Liver (tissue), 9 donors: Measurements from ENCODE around the gene UQCRC2. TPM values are rescaled to one million over a fixed set of nuclear protein-coding genes. Genes with fewer than 3 reads are reported as not detected.
"Not testable (repeated sequence)": the region's sequence is repeated elsewhere in the genome, so short reads cannot be mapped to it uniquely, and the experiment has no call there.

Experiments used
- DNase-seq: peaks from one replicate; pipeline ENCODE4 v3.0.0-alpha.2; 2017; ENCODE audit warnings: low spot score
- H3K27ac ChIP-seq, 2 donors: one replicate each; pipeline ENCODE4 v1.7.0; 2013; ENCODE audit warnings: inconsistent platforms in 2 of 2, low read length in 2 of 2, control low read depth in 1 of 2, low read depth in 1 of 2, mild to moderate bottlenecking in 1 of 2
- H3K27me3 ChIP-seq, 4 donors: one replicate each; pipeline versions ENCODE4 v1.6.1 to v1.7.0; 2013; ENCODE audit warnings: low read length in 3 of 4, inconsistent platforms in 1 of 4, mild to moderate bottlenecking in 1 of 4, moderate library complexity in 1 of 4; ENCODE audit not compliant: control insufficient read depth in 4 of 4, insufficient read depth in 4 of 4
- H3K36me3 ChIP-seq, 4 donors: one replicate each; pipeline versions ENCODE4 v1.6.1 to v1.7.0; 2013; ENCODE audit warnings: low read length in 3 of 4, mild to moderate bottlenecking in 3 of 4, low read depth in 1 of 4, moderate library complexity in 1 of 4; ENCODE audit not compliant: control insufficient read depth in 4 of 4, insufficient read depth in 3 of 4
- H3K4me1 ChIP-seq, 4 donors: one replicate each; pipeline versions ENCODE4 v1.6.1 to v1.7.0; 2013; ENCODE audit warnings: low read length in 3 of 4, mild to moderate bottlenecking in 3 of 4, moderate library complexity in 1 of 4; ENCODE audit not compliant: control insufficient read depth in 4 of 4, insufficient read depth in 4 of 4
- H3K4me3 ChIP-seq, 3 donors: one replicate each; pipeline versions ENCODE4 v1.6.1 to v1.7.0; 2013; ENCODE audit warnings: low read length in 3 of 3, control low read depth in 1 of 3, low read depth in 1 of 3, mild to moderate bottlenecking in 1 of 3
- H3K9ac ChIP-seq, 2 donors: one replicate each; pipeline ENCODE4 v1.7.0; 2013; ENCODE audit warnings: low read length in 2 of 2, mild to moderate bottlenecking in 2 of 2, moderate library complexity in 2 of 2, control low read depth in 1 of 2, low read depth in 1 of 2
- H3K9me3 ChIP-seq, 4 donors: one replicate each; pipeline versions ENCODE4 v1.6.1 to v1.7.0; 2013; ENCODE audit warnings: low read length in 3 of 4; ENCODE audit not compliant: control insufficient read depth in 4 of 4
- CTCF ChIP-seq: fragments of 150-350 bp; IDR thresholded peaks from 2 replicates; pipeline ENCODE4 v1.5.1; 2017; ENCODE audit warnings: improper control_type of control experiment, low read depth, low read length; ENCODE audit not compliant: missing input control
- EGR1 ChIP-seq, 2 donors: IDR thresholded peaks; 2 replicates each; pipeline ENCODE4 v1.6.1; 2016 to 2018; ENCODE audit warnings: antibody characterized with exemption in 2 of 2, low read depth in 2 of 2
- FOXA1 ChIP-seq: IDR thresholded peaks from 2 replicates; pipeline ENCODE4 v1.6.1; 2016; ENCODE audit warnings: antibody characterized with exemption
- FOXA2 ChIP-seq: IDR thresholded peaks from 2 replicates; pipeline ENCODE4 v1.6.1; 2016; ENCODE audit warnings: antibody characterized with exemption
- GABPA ChIP-seq, 2 donors: IDR thresholded peaks in 1 of 2; conservative IDR thresholded peaks in 1 of 2; 2 replicates each; pipeline ENCODE4 v1.6.1; 2016; ENCODE audit warnings: antibody characterized with exemption in 2 of 2, mild to moderate bottlenecking in 1 of 2, moderate library complexity in 1 of 2
- HNF4A ChIP-seq, 2 donors: conservative IDR thresholded peaks; 2 replicates each; pipeline ENCODE4 v1.6.1; 2016; ENCODE audit warnings: antibody characterized with exemption in 2 of 2, mild to moderate bottlenecking in 2 of 2
- HNF4G ChIP-seq: IDR thresholded peaks from 2 replicates; pipeline ENCODE4 v1.6.1; 2016; ENCODE audit warnings: antibody characterized with exemption
- JUND ChIP-seq, 2 donors: IDR thresholded peaks; 2 replicates each; pipeline ENCODE4 v1.6.1; 2016; ENCODE audit warnings: antibody characterized with exemption in 2 of 2
- MAX ChIP-seq: IDR thresholded peaks from 2 replicates; pipeline ENCODE4 v1.6.1; 2016; ENCODE audit warnings: antibody characterized with exemption
- NR2F2 ChIP-seq: IDR thresholded peaks from 2 replicates; pipeline ENCODE4 v1.6.1; 2016; ENCODE audit warnings: antibody characterized with exemption
- RAD21 ChIP-seq, 2 donors: IDR thresholded peaks; 2 replicates each; pipeline ENCODE4 v1.6.1; 2016; ENCODE audit warnings: antibody characterized with exemption in 2 of 2, mild to moderate bottlenecking in 2 of 2
- RXRA ChIP-seq, 2 donors: IDR thresholded peaks; 2 replicates each; pipeline ENCODE4 v1.6.1; 2017 to 2018; ENCODE audit warnings: antibody characterized with exemption in 2 of 2, mild to moderate bottlenecking in 1 of 2
- SP1 ChIP-seq: IDR thresholded peaks from 2 replicates; pipeline ENCODE4 v1.6.1; 2018; ENCODE audit warnings: antibody characterized with exemption, mild to moderate bottlenecking
- TAF1 ChIP-seq: conservative IDR thresholded peaks from 2 replicates; pipeline ENCODE4 v1.6.1; 2016; ENCODE audit warnings: antibody characterized with exemption, mild to moderate bottlenecking
- YY1 ChIP-seq: IDR thresholded peaks from 2 replicates; pipeline ENCODE4 v1.6.1; 2016; ENCODE audit warnings: antibody characterized with exemption, mild to moderate bottlenecking
- ZBTB33 ChIP-seq: IDR thresholded peaks from 2 replicates; pipeline ENCODE4 v1.6.1; 2016; ENCODE audit warnings: antibody characterized with exemption
- WGBS: extraction: QIAGEN DNeasy Blood & Tissue Kit; methylation state at CpG from one replicate; pipeline ENCODE4 v1.1.7; 2013; 5-methylcytosine and 5-hydroxymethylcytosine counted together
- polyA plus RNA-seq, 2 donors: library from polyadenylated mRNA; stranded (reverse) in 1 of 2; unstranded in 1 of 2; fragments of 200-250 nt in 1 of 2; fragments of >200 nt in 1 of 2; fragmentation: Nextera tagmentation in 1 of 2; extraction: Ambion mirVana in 1 of 2; gene quantifications; one replicate each; pipeline versions ENCODE4 v1.2.1 to v1.2.3, GENCODE V29; 2013 to 2015
- total RNA-seq, 2 donors: library from RNA; depleted of rRNA; stranded (reverse); fragments of >200 nt; gene quantifications; one replicate each; pipeline ENCODE4 v1.2.3, GENCODE V29; 2014
- TF ChIP-seq, protein P1 (sequence below): IDR thresholded peaks from 2 replicates; pipeline ENCODE4 v1.6.1; 2016; ENCODE audit warnings: antibody characterized with exemption
- TF ChIP-seq, protein P2 (sequence below): IDR thresholded peaks from 2 replicates; pipeline ENCODE4 v1.6.1; 2016; ENCODE audit warnings: antibody characterized with exemption, mild to moderate bottlenecking
- donor health status: healthy.
- donor health status: healthy.
- donor health status: healthy.
- donor health status: healthy.
- donor health status: healthy.

Gene UQCRC2
- total RNA-seq (100 to 1,000 TPM; 138 to 141 TPM), polyA plus RNA-seq (100 to 1,000 TPM in 1 of 2 donors, 10 to 100 TPM in 1; 88.8 to 164 TPM)

- peak within 1 kb of the TSS; percentile 90 to 96 for H3K27ac ChIP-seq
- peaks cover 4 to 14% (median 8%) of the 10 kb centered on the region in 4 donors for H3K36me3 ChIP-seq
- H3K9me3 ChIP-seq: no peaks in the 10 kb centered on the region
- peak within 1 kb of the TSS; percentile 78 to 98 (median 89) for H3K4me3 ChIP-seq
- DNase-seq: peak; percentile 85
- peak in 1 of 2 donors; percentile 44 for TF ChIP-seq JUND (IDR thresholded peaks at IDR 0.05)
- TF ChIP-seq EGR1 (IDR thresholded peaks at IDR 0.05; ENCODE audit: low read depth in 2 of 2): no peak
- TF ChIP-seq RXRA (IDR thresholded peaks at IDR 0.05): peak; percentile 54 to 58
- peak; percentile 81 for TF ChIP-seq ZBTB33
- TF ChIP-seq YY1: peak; percentile 99
- TF ChIP-seq NR2F2: peak; percentile 21
- no peak for TF ChIP-seq HNF4G
- no peak for TF ChIP-seq CTCF
- TF ChIP-seq FOXA2: no peak
- TF ChIP-seq, protein P1, sequence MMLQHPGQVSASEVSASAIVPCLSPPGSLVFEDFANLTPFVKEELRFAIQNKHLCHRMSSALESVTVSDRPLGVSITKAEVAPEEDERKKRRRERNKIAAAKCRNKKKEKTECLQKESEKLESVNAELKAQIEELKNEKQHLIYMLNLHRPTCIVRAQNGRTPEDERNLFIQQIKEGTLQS: no peak
- peak; percentile 42 for TF ChIP-seq FOXA1
- TF ChIP-seq, protein P2, sequence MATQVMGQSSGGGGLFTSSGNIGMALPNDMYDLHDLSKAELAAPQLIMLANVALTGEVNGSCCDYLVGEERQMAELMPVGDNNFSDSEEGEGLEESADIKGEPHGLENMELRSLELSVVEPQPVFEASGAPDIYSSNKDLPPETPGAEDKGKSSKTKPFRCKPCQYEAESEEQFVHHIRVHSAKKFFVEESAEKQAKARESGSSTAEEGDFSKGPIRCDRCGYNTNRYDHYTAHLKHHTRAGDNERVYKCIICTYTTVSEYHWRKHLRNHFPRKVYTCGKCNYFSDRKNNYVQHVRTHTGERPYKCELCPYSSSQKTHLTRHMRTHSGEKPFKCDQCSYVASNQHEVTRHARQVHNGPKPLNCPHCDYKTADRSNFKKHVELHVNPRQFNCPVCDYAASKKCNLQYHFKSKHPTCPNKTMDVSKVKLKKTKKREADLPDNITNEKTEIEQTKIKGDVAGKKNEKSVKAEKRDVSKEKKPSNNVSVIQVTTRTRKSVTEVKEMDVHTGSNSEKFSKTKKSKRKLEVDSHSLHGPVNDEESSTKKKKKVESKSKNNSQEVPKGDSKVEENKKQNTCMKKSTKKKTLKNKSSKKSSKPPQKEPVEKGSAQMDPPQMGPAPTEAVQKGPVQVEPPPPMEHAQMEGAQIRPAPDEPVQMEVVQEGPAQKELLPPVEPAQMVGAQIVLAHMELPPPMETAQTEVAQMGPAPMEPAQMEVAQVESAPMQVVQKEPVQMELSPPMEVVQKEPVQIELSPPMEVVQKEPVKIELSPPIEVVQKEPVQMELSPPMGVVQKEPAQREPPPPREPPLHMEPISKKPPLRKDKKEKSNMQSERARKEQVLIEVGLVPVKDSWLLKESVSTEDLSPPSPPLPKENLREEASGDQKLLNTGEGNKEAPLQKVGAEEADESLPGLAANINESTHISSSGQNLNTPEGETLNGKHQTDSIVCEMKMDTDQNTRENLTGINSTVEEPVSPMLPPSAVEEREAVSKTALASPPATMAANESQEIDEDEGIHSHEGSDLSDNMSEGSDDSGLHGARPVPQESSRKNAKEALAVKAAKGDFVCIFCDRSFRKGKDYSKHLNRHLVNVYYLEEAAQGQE: peak; percentile 91
- peak in 1 of 2 donors; percentile 65 for TF ChIP-seq GABPA (IDR thresholded peaks at IDR 0.05 in 1 of 2, conservative IDR thresholded peaks at IDR 0.05 in 1 of 2)
- peak; percentile 98 for TF ChIP-seq TAF1
- peak; percentile 86 for TF ChIP-seq SP1
- peak; percentile 31 to 42 for TF ChIP-seq RAD21 (IDR thresholded peaks at IDR 0.05)
- TF ChIP-seq HNF4A (conservative IDR thresholded peaks at IDR 0.05): no peak
- peak; percentile 82 for TF ChIP-seq MAX
- peak within 1 kb of the TSS; percentile 76 to 94 for H3K9ac ChIP-seq
- WGBS: under 1% methylated on average over 41 of the region's 41 CpGs
- H3K27me3 ChIP-seq: no peaks in the 10 kb centered on the region
- H3K4me1 ChIP-seq: peaks cover 4 to 43% (median 34%) of the 10 kb centered on the region in 4 donors
These were observed at the start of gene UQCRC2 for GRCh38 chr16:21952793-21953540. Gene UQCRC2 (plus strand): TSS chr16:21953361. CDS start chr16:21953424, 63 bp downstream.

- H3K27me3 ChIP-seq, H3K4me1 ChIP-seq, H3K4me3 ChIP-seq, H3K36me3 ChIP-seq, H3K27ac ChIP-seq, H3K9me3 ChIP-seq, H3K9ac ChIP-seq, DNase-seq: not testable (repeated sequence)
- WGBS: 78% methylated on average over 3 of the region's 4 CpGs
These were observed 20.5 kb upstream of the UQCRC2 start for GRCh38 chr16:21932650-21933049.

DNA sequence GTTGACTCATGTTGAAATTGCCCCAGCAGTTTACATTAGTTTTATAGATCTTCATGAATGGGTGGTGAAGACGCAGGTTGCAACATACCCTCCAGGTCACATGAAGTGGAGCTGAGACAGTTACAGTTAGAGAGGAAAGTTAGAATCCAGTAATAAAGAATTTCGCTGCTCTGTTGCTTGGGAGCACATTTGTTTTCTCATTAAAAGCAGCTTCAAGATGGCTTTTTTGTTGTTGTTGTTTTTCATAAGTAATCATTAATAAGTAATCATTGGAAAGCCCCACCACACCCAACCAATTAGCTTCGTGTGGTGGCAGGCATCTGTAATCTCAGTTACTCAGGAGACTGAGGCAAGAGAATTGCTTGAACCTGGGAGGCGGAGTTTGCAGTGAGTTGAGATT is 19.8 kb upstream of the UQCRC2 start:
- H3K27ac ChIP-seq, H3K27me3 ChIP-seq, H3K4me3 ChIP-seq, H3K36me3 ChIP-seq, DNase-seq, H3K4me1 ChIP-seq, H3K9ac ChIP-seq, H3K9me3 ChIP-seq: not testable (repeated sequence)
- WGBS: 74% methylated on average over 4 of the region's 4 CpGs
